HG03378 (cell line): ENCODE data around the gene ARHGEF11.

Experiments
- ATAC-seq: cut with Tn5 transposase; IDR thresholded peaks from one replicate; pipeline ENCODE4 v1.9.1; 2021; ENCODE audit warnings: mild to moderate bottlenecking, moderate library complexity; ENCODE audit not compliant: unreplicated experiment

Gene ARHGEF11

GRCh38 chr1:156912861-156913808, 132.4 kb downstream of the ARHGEF11 start:
- ATAC-seq, result no peak

GRCh38 chr1:156912310-156912709, 133.2 kb downstream of the ARHGEF11 start:
- ATAC-seq, result no peak

- no peak for ATAC-seq
Observed at GRCh38 chr1:156911577-156912298, 133.8 kb downstream of the ARHGEF11 start.

- ATAC-seq, result no peak
Observed at GRCh38 chr1:156910309-156910782, 135.2 kb downstream of the ARHGEF11 start.

GRCh38 chr1:156909671-156910070, 135.9 kb downstream of the ARHGEF11 start:
- no peak for ATAC-seq

GRCh38 chr1:156908955-156909354, 136.6 kb downstream of the ARHGEF11 start:
- ATAC-seq, result no peak

GRCh38 chr1:156908541-156908940, 137.0 kb downstream of the ARHGEF11 start:
- no peak for ATAC-seq

GRCh38 chr1:156906206-156906906, 139.2 kb downstream of the ARHGEF11 start:
- no peak for ATAC-seq

GRCh38 chr1:156905651-156906050, 139.9 kb downstream of the ARHGEF11 start:
- ATAC-seq, result no peak

- ATAC-seq, result no peak
Observed at GRCh38 chr1:156905176-156905575, 140.4 kb downstream of the ARHGEF11 start.

- no peak for ATAC-seq
Observed at GRCh38 chr1:156904187-156904959, 141.2 kb downstream of the ARHGEF11 start.

- no peak for ATAC-seq
Observed at GRCh38 chr1:156903328-156904091, 142.0 kb downstream of the ARHGEF11 start.

- ATAC-seq, result no peak
Observed at GRCh38 chr1:156901966-156902915, 143.3 kb downstream of the ARHGEF11 start.

- ATAC-seq, result no peak
Observed at GRCh38 chr1:156901590-156901900, 144.0 kb downstream of the ARHGEF11 start.

GRCh38 chr1:156900896-156901589, 144.5 kb downstream of the ARHGEF11 start:
- no peak for ATAC-seq

GRCh38 chr1:156899956-156900718, 145.4 kb downstream of the ARHGEF11 start:
- no peak for ATAC-seq

GRCh38 chr1:156898971-156899664, 146.4 kb downstream of the ARHGEF11 start:
- ATAC-seq, result no peak
